Activated effector memory CD4-positive, alpha-beta T cell treated with Interleukin-2 at 50 U/mL for 16 hours (primary cell): ENCODE data around the gene RFC3.

Source experiments
- DNase-seq: peaks from one replicate; pipeline ENCODE4 v3.0.0-alpha.2; 2020

RFC3 gene

GRCh38 chr13:33815011-33815550 lies 2.9 kb upstream of the RFC3 start:
- DNase-seq, result no peak

- no peak for DNase-seq
These were observed 1.0 kb upstream of the RFC3 start for GRCh38 chr13:33816912-33817311.

- no peak for DNase-seq
These were observed 442 bp upstream of the RFC3 start for GRCh38 chr13:33817513-33817900.

GRCh38 chr13:33825083-33825482 lies 7.1 kb downstream of the RFC3 start:
- DNase-seq, result no peak

GRCh38 chr13:33827139-33827538 lies 9.2 kb downstream of the RFC3 start:
- DNase-seq, result no peak

- DNase-seq, result no peak
These were observed 10.6 kb downstream of the RFC3 start for GRCh38 chr13:33828431-33829129.

- DNase-seq, result no peak
These were observed 14.9 kb downstream of the RFC3 start for GRCh38 chr13:33832872-33833271.

GRCh38 chr13:33838647-33839046 lies 20.7 kb downstream of the RFC3 start:
- no peak for DNase-seq

- DNase-seq, result no peak
These were observed 22.5 kb downstream of the RFC3 start for GRCh38 chr13:33840402-33840801.

- DNase-seq, result no peak
These were observed 24.3 kb downstream of the RFC3 start for GRCh38 chr13:33842207-33842606.

GRCh38 chr13:33842986-33843385 lies 25.0 kb downstream of the RFC3 start:
- no peak for DNase-seq

GRCh38 chr13:33845572-33846302 lies 27.8 kb downstream of the RFC3 start:
- no peak for DNase-seq

GRCh38 chr13:33846303-33847062 lies 28.5 kb downstream of the RFC3 start:
- no peak for DNase-seq

GRCh38 chr13:33849211-33849610 lies 31.3 kb downstream of the RFC3 start:
- no peak for DNase-seq

GRCh38 chr13:33855371-33855895 lies 37.5 kb downstream of the RFC3 start:
- DNase-seq, result no peak

GRCh38 chr13:33859691-33860303 lies 41.8 kb downstream of the RFC3 start:
- DNase-seq, result no peak

GRCh38 chr13:33860526-33860925 lies 42.6 kb downstream of the RFC3 start:
- no peak for DNase-seq

- no peak for DNase-seq
These were observed 44.1 kb downstream of the RFC3 start for GRCh38 chr13:33862016-33862415.

- no peak for DNase-seq
These were observed 45.3 kb downstream of the RFC3 start for GRCh38 chr13:33863188-33863789.

GRCh38 chr13:33865945-33866344 lies 48.0 kb downstream of the RFC3 start:
- DNase-seq, result no peak

- no peak for DNase-seq
These were observed 49.5 kb downstream of the RFC3 start for GRCh38 chr13:33867472-33867871.

GRCh38 chr13:33868343-33868994 lies 50.5 kb downstream of the RFC3 start:
- DNase-seq, result no peak
